Mesenchymal stem cell (in vitro differentiated cells and primary cell): ENCODE measurements around the gene NAPB.

Experiments used
- DNase-seq: peaks from one replicate; pipeline ENCODE4 v3.0.0-alpha.2; 2013
- H2AFZ ChIP-seq: one replicate; pipeline ENCODE4 v1.6.1; 2013; ENCODE audit warnings: low read depth, mild to moderate bottlenecking, control low read depth, inconsistent platforms, low read length, moderate library complexity
- H2AK5ac ChIP-seq: 2 replicates; pipeline ENCODE4 v1.6.1; 2013; ENCODE audit warnings: low read length, moderate library complexity, mild to moderate bottlenecking, inconsistent platforms; ENCODE audit not compliant: severe bottlenecking
- H2BK120ac ChIP-seq: one replicate; pipeline ENCODE4 v1.6.1; 2013; ENCODE audit warnings: low read depth, mild to moderate bottlenecking, inconsistent platforms, low read length, moderate library complexity
- H2BK12ac ChIP-seq, 2 experiments: one replicate each; pipeline ENCODE4 v1.6.1; 2013; ENCODE audit warnings: inconsistent platforms in 2 of 2, low read length in 2 of 2, mild to moderate bottlenecking in 2 of 2, moderate library complexity in 2 of 2, control low read depth in 1 of 2
- H2BK15ac ChIP-seq: one replicate; pipeline ENCODE4 v1.6.1; 2013; ENCODE audit warnings: mild to moderate bottlenecking, low read depth, inconsistent platforms; ENCODE audit not compliant: poor library complexity, severe bottlenecking
- H2BK5ac ChIP-seq: 2 replicates; pipeline ENCODE4 v1.6.1; 2013; ENCODE audit warnings: low read depth, mild to moderate bottlenecking, low read length, control low read depth, inconsistent platforms; ENCODE audit not compliant: poor library complexity, severe bottlenecking
- H3K14ac ChIP-seq, 2 experiments: one replicate each; pipeline ENCODE4 v1.6.1; 2013; ENCODE audit warnings: inconsistent platforms in 2 of 2, low read length in 2 of 2, control low read depth in 1 of 2, mild to moderate bottlenecking in 1 of 2, moderate library complexity in 1 of 2
- H3K18ac ChIP-seq, 2 experiments: one replicate each; pipeline ENCODE4 v1.6.1; 2013; ENCODE audit warnings: inconsistent platforms in 2 of 2, low read length in 2 of 2, control low read depth in 1 of 2, low read depth in 1 of 2, mild to moderate bottlenecking in 1 of 2
- H3K23ac ChIP-seq, 2 experiments: one replicate each; pipeline ENCODE4 v1.6.1; 2013; ENCODE audit warnings: inconsistent platforms in 2 of 2, low read length in 2 of 2, mild to moderate bottlenecking in 2 of 2, moderate library complexity in 2 of 2, control low read depth in 1 of 2
- H3K27ac ChIP-seq: 2 replicates; pipeline ENCODE4 v1.5.1; 2013; ENCODE audit warnings: mild to moderate bottlenecking, moderate library complexity, low read length, control low read depth, inconsistent platforms; ENCODE audit not compliant: poor library complexity, severe bottlenecking
- H3K27me3 ChIP-seq, 2 experiments: 2 replicates each; pipeline versions ENCODE4 v1.6.1 to v1.7.0; 2013; ENCODE audit warnings: low read length in 2 of 2, mild to moderate bottlenecking in 2 of 2, moderate library complexity in 2 of 2, control low read depth in 1 of 2, inconsistent platforms in 1 of 2; ENCODE audit not compliant: control insufficient read depth in 1 of 2, insufficient read depth in 1 of 2
- H3K36me3 ChIP-seq, 2 experiments: 2 replicates each; pipeline versions ENCODE4 v1.6.1 to v1.7.0; 2013; ENCODE audit warnings: low read length in 2 of 2, control low read depth in 1 of 2, inconsistent platforms in 1 of 2, low read depth in 1 of 2, mild to moderate bottlenecking in 1 of 2; ENCODE audit not compliant: insufficient read depth in 2 of 2, control insufficient read depth in 1 of 2
- H3K4ac ChIP-seq, 2 experiments: one replicate each; pipeline ENCODE4 v1.6.1; 2013; ENCODE audit warnings: inconsistent platforms in 2 of 2, low read length in 2 of 2, mild to moderate bottlenecking in 2 of 2, moderate library complexity in 2 of 2, control low read depth in 1 of 2, low read depth in 1 of 2
- H3K4me1 ChIP-seq: 2 replicates; pipeline ENCODE4 v1.6.1; 2013; ENCODE audit warnings: low read depth, low read length, control low read depth; ENCODE audit not compliant: control insufficient read depth, insufficient read depth
- H3K4me2 ChIP-seq: 2 replicates; pipeline ENCODE4 v1.6.1; 2013; ENCODE audit warnings: low read length, mild to moderate bottlenecking, inconsistent platforms; ENCODE audit not compliant: poor library complexity, severe bottlenecking
- H3K4me3 ChIP-seq, 2 experiments: 2 replicates each; pipeline versions ENCODE4 v1.5.1 to v1.7.0; 2013; ENCODE audit warnings: low read length in 2 of 2, mild to moderate bottlenecking in 2 of 2, control low read depth in 1 of 2, low read depth in 1 of 2; ENCODE audit not compliant: insufficient read depth in 1 of 2
- H3K79me1 ChIP-seq: replicated peaks from 2 replicates; pipeline ENCODE4 v1.6.1; 2013; ENCODE audit warnings: mild to moderate bottlenecking, control low read depth, low read length, inconsistent platforms; ENCODE audit not compliant: poor library complexity, severe bottlenecking
- H3K9ac ChIP-seq: 2 replicates; pipeline ENCODE4 v1.7.0; 2013; ENCODE audit warnings: mild to moderate bottlenecking, low read length, moderate library complexity
- H3K9me3 ChIP-seq: 2 replicates; pipeline ENCODE4 v1.7.0; 2013; ENCODE audit warnings: mild to moderate bottlenecking, low read length; ENCODE audit not compliant: control insufficient read depth
- H4K8ac ChIP-seq: one replicate; pipeline ENCODE4 v1.6.1; 2013; ENCODE audit warnings: inconsistent platforms, mild to moderate bottlenecking, low read length, moderate library complexity
- H4K91ac ChIP-seq: one replicate; pipeline ENCODE4 v1.6.1; 2013; ENCODE audit warnings: mild to moderate bottlenecking, low read length, inconsistent platforms
- WGBS: methylation state at CpG from one replicate; pipeline ENCODE4 v1.1.7; 2013; ENCODE audit warnings: mixed read lengths; 5-methylcytosine and 5-hydroxymethylcytosine counted together

The NAPB gene

DNA sequence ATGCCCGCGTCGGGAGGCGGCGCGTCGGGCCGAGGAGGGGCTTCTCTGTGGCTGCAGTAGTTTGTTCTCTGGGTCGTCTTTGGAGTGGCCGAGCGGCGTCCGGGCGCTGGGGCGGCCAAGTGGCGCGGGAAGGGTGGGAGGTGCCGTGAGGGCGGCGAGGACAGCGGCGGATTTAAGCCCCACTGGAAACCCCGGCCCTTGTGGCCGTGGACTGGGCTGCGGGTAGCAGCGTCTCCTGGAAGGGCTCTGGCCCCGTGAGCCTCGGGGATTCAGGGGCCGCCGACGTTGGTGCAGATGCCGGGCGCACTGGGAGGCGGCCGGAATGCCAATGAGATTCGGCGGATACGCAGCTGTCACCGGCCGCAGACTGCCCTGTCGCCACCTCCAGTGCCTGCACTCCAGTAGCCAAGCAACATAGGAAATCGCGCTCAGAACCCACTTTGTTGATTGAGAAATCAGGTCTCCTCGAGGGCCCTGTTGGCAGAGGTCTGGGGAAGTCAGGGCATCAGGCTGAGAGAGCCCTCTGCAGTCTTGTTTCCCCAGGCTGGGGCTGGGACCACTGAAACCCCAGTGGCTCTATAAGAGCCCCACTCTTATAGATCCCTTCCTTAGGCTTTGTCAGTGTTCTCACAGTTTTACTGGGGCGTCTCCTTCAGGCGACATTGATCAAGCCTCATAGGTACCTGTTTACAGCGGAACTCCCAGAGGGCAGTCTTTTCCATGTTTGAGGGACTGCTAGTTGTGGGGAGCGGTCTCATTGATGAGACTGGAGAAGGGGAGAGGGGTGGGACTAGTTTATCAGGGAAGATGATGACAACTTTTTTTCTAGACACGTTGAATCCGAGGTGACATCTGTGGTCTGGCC, 58.7 kb downstream of the NAPB start:
- Histone ChIP-seq H3K4me3 (peak overlapping the region; percentile 91 to 92), H2BK5ac (peak overlapping the region; percentile 86), H3K36me3 (peaks cover 18 to 25% of the 10 kb centered on the region in 2 experiments), H3K9me3 (no peaks in the 10 kb centered on the region), H4K8ac (peak overlapping the region; percentile 59), H3K27ac (peak overlapping the region; percentile 71), H3K9ac (peak overlapping the region; percentile 93), H2AK5ac (peak overlapping the region; percentile 81), H2AFZ (peak overlapping the region; percentile 88), H2BK12ac (peak overlapping the region in 1 of 2 experiments; percentile 29), H3K18ac (peak overlapping the region; percentile 84 to 96), H3K27me3 (no peaks in the 10 kb centered on the region), H3K14ac (peak overlapping the region in 1 of 2 experiments; percentile 68), H4K91ac (peak overlapping the region; percentile 84), H3K23ac (peak overlapping the region; percentile 91 to 97), H2BK15ac (peak overlapping the region; percentile 21), H2BK120ac (peak overlapping the region; percentile 87), H3K4me2 (peak overlapping the region; percentile 99), H3K4ac (peak overlapping the region; percentile 17 to 96), H3K79me1 (peaks cover 22% of the 10 kb centered on the region), H3K4me1 (peaks cover 19% of the 10 kb centered on the region)
- DNase-seq = peak; percentile 67
- WGBS = 7% methylated on average over 43 of the region's 50 CpGs

DNA sequence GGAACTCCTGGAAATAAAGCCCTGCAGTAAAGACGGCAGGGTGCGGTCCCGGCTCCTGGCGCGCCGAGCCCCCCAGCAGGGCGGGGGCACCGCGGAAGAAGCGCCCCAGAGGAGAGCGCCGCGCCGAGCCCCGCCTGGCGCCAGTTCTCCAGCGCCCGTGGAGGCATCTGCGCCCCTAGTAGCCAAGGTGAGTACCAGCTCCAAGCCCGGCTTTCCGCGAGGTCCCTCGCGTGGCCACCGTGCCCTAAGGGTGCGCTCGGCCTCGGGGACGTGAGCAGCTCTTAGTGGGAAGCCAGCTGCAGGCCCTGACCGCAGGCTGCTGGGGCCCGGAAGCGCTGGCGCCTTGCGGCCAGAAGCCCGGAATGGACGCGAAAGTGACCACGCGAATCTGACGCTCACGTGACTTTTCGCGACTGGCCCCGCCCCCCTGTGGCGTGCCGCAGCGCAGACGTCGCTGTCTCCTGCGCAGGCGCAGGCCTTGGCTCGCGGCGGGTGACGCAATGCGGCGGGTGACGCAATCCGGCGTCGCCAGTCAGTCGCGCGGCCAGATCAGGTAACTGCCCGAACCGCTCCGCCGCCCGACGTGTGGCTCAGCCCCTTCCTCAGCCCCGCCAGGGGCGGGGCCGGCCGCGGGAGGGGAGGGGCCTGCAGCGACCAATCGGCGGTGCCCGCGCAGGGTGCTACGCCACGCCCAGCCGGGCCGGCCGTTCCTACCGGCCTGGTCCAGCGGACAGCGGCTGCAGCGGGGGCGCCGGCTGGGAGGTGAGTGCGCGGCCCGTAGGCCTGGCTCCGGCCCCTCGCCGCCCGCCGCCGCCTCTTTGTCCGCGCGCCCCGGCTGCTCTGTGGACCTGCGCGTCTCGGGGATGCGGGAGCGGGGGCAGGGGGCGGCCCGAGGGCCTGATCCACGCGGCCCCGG, 59.6 kb downstream of the NAPB start, which contains the start of gene GZF1:
Gene GZF1 (plus strand): TSS at position 707 of the 916 bp plus-strand sequence. CDS start 2,202 bp downstream, outside the sequence.
- peak within 1 kb of the TSS; percentile 99 for H3K4me2 ChIP-seq
- under 1% methylated on average over 76 of the region's 114 CpGs for WGBS
- peak within 1 kb of the TSS; percentile 92 to 97 for H3K23ac ChIP-seq
- H2BK120ac ChIP-seq = peak within 1 kb of the TSS; percentile 87
- peak within 1 kb of the TSS; percentile 90 to 97 for H3K4ac ChIP-seq
- peak within 1 kb of the TSS; percentile 98 to 99 for H3K18ac ChIP-seq
- peak within 1 kb of the TSS in 1 of 2 experiments; percentile 68 for H3K14ac ChIP-seq
- H4K91ac ChIP-seq = peak within 1 kb of the TSS; percentile 97
- H3K27ac ChIP-seq = peak within 1 kb of the TSS; percentile 96
- peak within 1 kb of the TSS; percentile 88 for H2AFZ ChIP-seq
- H3K36me3 ChIP-seq = peaks cover 18 to 21% of the 10 kb centered on the region in 2 experiments
- H3K9ac ChIP-seq = peak within 1 kb of the TSS; percentile 93
- peak within 1 kb of the TSS in 1 of 2 experiments; percentile 29 for H2BK12ac ChIP-seq
- peak within 1 kb of the TSS; percentile 9 for H2AK5ac ChIP-seq
- DNase-seq = peak; percentile 98
- H2BK5ac ChIP-seq = peak within 1 kb of the TSS; percentile 91
- peak within 1 kb of the TSS; percentile 92 for H4K8ac ChIP-seq
- peak within 1 kb of the TSS; percentile 96 for H2BK15ac ChIP-seq
- H3K27me3 ChIP-seq = no peaks in the 10 kb centered on the region
- peaks cover 19% of the 10 kb centered on the region for H3K4me1 ChIP-seq
- H3K9me3 ChIP-seq = no peaks in the 10 kb centered on the region
- H3K4me3 ChIP-seq = peak within 1 kb of the TSS; percentile 91 to 92
- peaks cover 24% of the 10 kb centered on the region for H3K79me1 ChIP-seq

DNA sequence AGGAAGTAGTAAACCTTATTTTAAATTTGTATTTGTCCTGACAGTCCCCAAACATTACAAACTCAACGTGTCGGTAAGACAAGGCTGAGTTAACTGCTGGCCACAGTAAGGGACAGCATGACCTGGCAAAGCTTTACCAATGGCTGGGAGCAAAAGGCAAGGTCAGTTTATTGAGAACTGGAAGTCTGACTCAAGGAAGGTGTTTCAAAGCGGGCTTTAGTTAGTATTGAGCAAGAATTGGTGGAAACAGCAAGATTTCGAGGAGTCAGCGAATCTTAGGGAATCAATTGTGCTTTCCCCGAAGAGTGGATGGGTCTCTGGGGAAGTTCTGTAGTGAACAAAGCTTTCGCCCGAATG, 60.2 kb downstream of the NAPB start:
- Histone ChIP-seq H3K9me3 (no peaks in the 10 kb centered on the region), H2AFZ (peak overlapping the region; percentile 46), H2AK5ac (no peak overlapping the region), H3K36me3 (peaks cover 21 to 22% of the 10 kb centered on the region in 2 experiments), H2BK12ac (peak overlapping the region in 1 of 2 experiments; percentile 15), H3K27me3 (no peaks in the 10 kb centered on the region), H3K4ac (peak overlapping the region; percentile 90 to 97), H2BK120ac (peak overlapping the region; percentile 61), H3K23ac (peak overlapping the region in 1 of 2 experiments; percentile 92), H4K8ac (peak overlapping the region; percentile 92), H3K27ac (peak overlapping the region; percentile 96), H3K18ac (peak overlapping the region; percentile 98 to 99), H3K79me1 (peaks cover 25% of the 10 kb centered on the region), H3K4me3 (peak overlapping the region; percentile 76 to 80), H3K4me1 (peaks cover 22% of the 10 kb centered on the region), H3K9ac (peak overlapping the region; percentile 93), H4K91ac (no peak overlapping the region), H2BK15ac (peak overlapping the region; percentile 82), H2BK5ac (peak overlapping the region; percentile 91), H3K4me2 (peak overlapping the region; percentile 76), H3K14ac (no peak overlapping the region)
- 4% methylated on average over 8 of the region's 8 CpGs for WGBS
- peak; percentile 78 for DNase-seq
